ENCODE results near the gene PARD6A. TPM values are rescaled to one million over a fixed set of nuclear protein-coding genes. Genes with fewer than 3 reads are reported as not detected.

The PARD6A gene
- total RNA-seq, 1 donor from 2014 or later = 6.4 TPM

GRCh38 chr16:67637625-67638024, 23.1 kb upstream of the PARD6A start:
- H3K27me3 Mint-ChIP-seq = no peaks in the 10 kb centered on the region
- no peaks in the 10 kb centered on the region for H3K9me3 Mint-ChIP-seq (ENCODE audit: low read depth)
- no peak overlapping the region for H3K4me3 Mint-ChIP-seq (ENCODE audit: low read depth)
- H3K27ac Mint-ChIP-seq = no peak overlapping the region
- no peak for DNase-seq (ENCODE audit: low spot score, unreplicated experiment)
- no peak for TF ChIP-seq CTCF (IDR thresholded peaks at IDR 0.05; ENCODE audit: unreplicated experiment)
- peaks cover 21% of the 10 kb centered on the region for H3K36me3 Mint-ChIP-seq (ENCODE audit: insufficient read depth)
- H3K4me1 Mint-ChIP-seq (ENCODE audit: low read depth) = no peaks in the 10 kb centered on the region

DNA sequence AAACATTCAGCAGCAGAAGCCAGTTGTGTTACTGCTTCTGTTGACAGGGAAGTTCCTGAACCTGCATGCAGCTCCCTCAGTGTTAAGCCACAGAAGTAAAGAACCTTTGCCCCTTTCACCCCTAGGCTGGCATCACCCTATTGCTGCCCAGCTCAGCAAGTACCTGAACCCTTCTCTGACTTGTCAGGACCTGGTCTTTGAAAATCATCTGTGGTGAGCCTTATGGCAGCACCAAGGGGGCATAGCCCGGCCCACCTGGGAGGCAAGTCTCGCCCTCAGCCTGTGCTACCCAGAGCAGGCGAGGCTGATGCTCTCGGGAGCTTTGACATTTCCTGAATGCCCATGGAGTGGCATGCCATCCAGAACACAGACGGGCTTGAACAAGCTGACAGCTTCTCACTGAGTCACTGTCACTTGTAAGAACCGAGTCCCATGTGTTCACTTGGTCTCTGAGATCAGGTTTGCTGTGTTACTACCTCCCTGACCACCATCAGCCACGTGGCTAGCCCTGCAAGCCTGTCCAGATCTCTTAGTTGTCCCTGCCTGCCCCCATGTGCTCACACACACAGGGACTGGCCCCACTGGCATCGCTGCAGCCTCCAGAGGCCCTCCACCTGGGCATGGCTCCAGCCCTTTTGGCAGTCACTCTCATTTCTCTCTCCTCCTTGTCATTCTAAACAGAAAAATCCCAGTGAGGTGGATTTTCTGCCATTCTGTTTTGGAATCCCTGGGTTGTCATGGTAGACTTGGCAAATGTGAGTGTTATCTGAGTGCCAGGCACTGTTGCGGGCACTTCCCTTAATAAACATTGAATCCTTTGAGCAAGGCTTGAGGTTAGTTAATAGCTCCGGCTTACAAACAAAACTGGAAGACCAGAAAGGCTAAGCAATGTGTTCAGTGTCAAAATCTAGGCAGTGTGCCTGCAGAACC, 18.7 kb upstream of the PARD6A start:
- Mint-ChIP-seq H3K9me3 (ENCODE audit: low read depth) (no peaks in the 10 kb centered on the region), H3K27me3 (peaks cover 16% of the 10 kb centered on the region), H3K4me1 (ENCODE audit: low read depth) (no peaks in the 10 kb centered on the region), H3K4me3 (ENCODE audit: low read depth) (no peak overlapping the region), H3K27ac (no peak overlapping the region), H3K36me3 (ENCODE audit: insufficient read depth) (peaks cover 13% of the 10 kb centered on the region)
- no peak for DNase-seq (ENCODE audit: low spot score, unreplicated experiment)
- no peak for TF ChIP-seq CTCF (IDR thresholded peaks at IDR 0.05; ENCODE audit: unreplicated experiment)

DNA sequence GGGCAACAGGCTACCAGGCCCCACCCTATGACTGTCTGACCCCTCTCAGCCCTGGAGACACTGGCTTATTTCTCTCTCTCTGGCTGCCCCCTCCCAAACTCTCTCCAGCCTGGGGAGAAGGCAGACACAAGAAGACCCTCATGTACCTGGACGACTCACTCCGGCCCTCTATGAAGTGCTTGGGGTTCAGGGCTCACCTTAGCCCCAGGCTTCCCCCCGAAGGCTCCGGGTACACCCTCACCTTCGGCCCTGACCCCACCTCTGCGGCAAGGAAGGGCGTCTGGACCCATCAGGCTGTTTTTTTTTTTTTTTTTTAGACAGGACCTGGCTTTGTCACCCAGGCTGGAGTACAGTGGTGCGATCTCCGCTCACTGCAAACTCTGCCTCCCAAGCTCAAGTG, 16.7 kb upstream of the PARD6A start:
- Mint-ChIP-seq H3K9me3 (ENCODE audit: low read depth) (no peaks in the 10 kb centered on the region), H3K4me3 (ENCODE audit: low read depth) (no peak overlapping the region), H3K27ac (no peak overlapping the region), H3K36me3 (ENCODE audit: insufficient read depth) (peaks cover 6% of the 10 kb centered on the region), H3K4me1 (ENCODE audit: low read depth) (no peaks in the 10 kb centered on the region), H3K27me3 (peaks cover 16% of the 10 kb centered on the region)
- TF ChIP-seq CTCF (IDR thresholded peaks at IDR 0.05; ENCODE audit: unreplicated experiment) = no peak
- DNase-seq (ENCODE audit: low spot score, unreplicated experiment) = no peak

DNA sequence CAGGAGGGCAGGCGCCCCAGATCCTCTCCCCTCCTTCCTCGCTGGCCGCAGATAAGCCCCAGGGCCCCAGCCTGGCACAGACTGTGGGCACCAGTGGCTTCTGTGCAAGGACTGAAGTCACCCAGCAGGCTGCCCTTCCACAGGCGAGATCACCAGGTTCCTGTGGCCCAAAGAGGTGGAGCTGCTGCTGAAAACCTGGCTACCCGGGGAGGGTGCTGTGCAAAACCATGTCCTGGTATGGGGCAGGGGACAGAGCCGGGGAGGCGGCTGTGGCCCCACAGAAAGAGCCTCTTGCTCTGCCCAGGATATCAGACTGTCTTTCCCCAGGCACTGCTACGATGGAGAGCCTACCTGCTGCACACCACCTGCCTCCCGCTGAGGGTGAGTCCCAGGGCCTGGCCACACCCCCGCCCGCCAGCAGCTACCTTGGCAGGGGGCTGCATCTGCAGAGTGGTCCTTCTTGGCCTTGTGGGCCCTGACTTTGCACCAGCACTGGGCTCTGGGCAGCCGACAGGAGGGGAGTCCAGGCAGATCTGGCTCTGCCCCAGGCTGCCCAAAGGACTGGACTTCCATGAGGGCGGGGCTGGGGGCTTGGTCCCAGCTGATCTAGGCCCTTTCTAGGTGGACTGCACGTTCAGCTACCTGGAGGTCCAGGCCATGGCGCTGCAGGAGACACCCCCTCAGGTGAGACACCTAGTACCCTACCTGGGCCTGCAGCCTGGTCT, 15.2 kb upstream of the PARD6A start:
- Mint-ChIP-seq H3K27me3 (peaks cover 28% of the 10 kb centered on the region), H3K4me3 (ENCODE audit: low read depth) (peak overlapping the region; percentile 31)

More for the DNA sequence above, 15.2 kb upstream of the PARD6A start:
- Mint-ChIP-seq H3K36me3 (ENCODE audit: insufficient read depth) (no peaks in the 10 kb centered on the region), H3K27ac (no peak overlapping the region), H3K4me1 (ENCODE audit: low read depth) (no peaks in the 10 kb centered on the region), H3K9me3 (ENCODE audit: low read depth) (no peaks in the 10 kb centered on the region)
- no peak for DNase-seq (ENCODE audit: low spot score, unreplicated experiment)
- TF ChIP-seq CTCF (IDR thresholded peaks at IDR 0.05; ENCODE audit: unreplicated experiment) = no peak

All from progenitor cell of endocrine pancreas (in vitro differentiated cells).